CD4-positive, alpha-beta T cell treated with Interleukin-17A for 4 hours (primary cell): ENCODE results near the gene RPA1.

ENCODE experiments used
- DNase-seq: peaks from one replicate; pipeline ENCODE4 v3.0.0-alpha.2; 2020; ENCODE audit warnings: mixed read lengths

The RPA1 gene

DNA sequence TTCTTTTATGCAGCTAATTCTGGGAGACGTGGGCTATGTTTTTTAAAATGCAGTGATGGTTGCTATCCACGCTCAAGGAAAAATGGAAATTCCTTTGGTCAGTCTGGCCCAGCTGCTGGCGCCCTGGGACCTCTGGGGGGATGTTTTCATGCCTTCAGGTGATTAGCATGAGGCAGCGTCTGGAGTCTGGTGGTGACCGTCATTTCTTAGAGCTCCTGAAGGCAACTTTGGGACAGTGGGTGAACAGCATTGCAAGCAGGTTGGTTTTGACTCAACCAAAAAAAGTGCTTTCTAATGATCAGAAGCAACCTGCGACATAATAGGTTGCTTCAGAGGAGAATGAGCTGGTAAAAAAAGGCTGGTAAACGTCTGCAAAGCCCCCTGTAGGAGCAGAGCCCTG is 82.3 kb downstream of the RPA1 start:
- DNase-seq = no peak

DNA sequence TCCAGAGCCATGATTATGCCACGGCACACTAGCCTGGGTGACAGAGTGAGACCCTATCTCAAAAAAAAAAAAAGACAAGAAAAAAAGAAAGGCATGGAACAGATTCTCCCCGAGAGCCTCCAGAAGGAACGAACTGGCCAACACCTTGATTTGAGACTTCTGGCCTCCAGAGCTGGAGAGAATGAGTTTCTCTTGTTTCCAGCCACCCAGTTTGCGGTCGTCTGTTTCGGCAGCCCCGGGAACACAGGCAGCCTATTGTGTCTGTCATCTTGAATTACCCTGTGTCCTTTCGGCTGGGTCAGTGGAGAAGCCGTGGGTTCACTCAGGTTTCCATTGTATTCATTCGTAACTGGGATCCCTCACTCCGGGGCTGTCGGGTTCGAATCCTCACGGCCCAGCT is 83.9 kb downstream of the RPA1 start:
- DNase-seq = no peak

DNA sequence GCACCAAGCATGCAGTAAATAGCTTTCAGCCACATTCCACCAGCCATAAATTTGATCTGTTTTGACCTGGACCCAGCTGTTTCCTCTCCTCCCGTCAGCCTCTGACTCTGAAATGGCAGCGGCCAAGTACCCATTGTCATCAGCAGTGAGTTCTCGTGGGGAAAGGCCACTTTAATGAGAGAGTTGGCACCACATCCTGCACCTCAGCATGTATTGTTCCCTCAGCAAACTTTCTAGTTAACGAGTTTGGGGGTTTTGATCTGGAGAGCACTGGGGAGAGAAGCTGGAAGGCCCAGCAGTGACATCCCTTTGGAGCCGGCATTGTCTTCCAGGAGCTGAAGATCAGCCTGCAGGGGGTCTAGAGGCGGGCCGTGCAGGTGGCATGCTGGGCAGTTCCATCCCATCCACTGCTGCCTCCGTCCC is 84.9 kb downstream of the RPA1 start:
- no peak for DNase-seq

DNA sequence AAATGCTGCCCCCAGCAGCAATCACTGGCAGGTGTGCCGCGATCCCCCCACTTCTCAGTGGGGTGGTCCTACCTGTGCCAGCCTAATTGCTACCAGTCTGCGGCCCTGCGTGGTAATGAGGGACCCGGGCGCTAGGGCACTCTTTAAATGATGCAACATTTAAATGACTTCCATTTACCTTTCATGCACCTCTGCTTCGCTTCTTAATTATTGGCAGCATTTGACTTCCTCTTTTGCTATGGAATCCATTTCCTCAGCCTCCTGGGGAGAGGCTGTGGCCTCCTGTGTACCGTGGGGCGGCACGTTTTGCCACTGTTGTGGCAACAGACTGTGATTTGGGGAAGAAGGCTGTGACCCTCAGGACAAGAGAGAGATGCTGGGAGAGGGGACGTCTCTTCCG is 86.1 kb downstream of the RPA1 start:
- no peak for DNase-seq

DNA sequence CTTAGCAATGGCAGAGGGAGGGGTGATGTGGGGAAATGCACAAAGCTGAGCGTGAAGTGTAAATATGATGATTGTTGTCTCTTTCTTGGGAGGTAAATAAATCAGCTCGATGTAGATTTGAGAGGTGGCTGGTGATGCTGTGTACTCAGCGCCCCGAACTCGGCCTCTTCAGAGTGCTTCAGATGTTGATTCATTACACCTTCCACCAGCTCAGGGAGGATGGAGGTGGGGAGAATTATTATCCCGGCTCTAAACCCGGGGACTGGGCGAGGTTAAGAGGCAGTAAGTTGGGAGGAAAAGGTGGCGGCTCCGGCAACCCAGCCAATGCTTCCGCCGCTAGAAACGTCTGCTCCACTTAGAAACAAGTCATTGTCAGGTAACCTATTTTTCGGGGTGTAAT is 86.5 kb downstream of the RPA1 start:
- no peak for DNase-seq

DNA sequence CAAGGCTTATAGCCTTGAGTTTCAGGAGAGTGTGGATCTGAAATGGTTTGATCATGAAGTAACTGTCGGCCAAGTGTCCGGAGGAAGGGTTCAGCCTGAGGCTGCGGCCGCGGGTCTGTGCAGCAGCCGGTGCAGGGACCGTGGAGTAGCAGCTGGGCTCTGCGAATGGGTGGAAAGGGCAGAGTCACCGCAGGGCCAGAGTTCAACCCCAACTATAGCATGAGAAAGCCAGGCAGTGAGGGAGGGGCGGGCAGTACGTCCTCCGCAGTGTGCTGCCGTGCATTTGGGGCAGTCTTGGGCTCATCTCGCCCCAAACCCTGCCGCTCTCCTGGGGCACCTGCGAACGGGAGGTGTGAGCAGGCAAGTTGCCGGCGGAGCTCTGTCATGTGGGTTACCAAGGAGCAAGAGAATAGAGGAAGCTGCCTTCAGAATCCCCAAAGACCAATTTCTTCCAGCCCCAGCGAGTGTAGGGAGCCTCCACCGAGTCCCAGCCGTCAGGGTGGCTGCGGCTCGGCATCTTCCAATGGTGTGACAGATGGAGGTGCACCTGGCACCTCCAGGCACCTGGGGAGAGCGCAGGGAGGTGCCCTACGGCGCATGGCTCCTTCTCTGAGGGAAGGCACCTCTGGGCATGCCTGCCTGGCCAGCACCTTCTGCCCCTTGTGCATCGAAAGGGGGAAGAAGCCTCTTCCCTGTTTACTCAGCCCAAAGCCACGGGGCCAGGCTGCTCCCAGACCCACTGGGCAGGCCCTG is 87.3 kb downstream of the RPA1 start:
- no peak for DNase-seq

DNA sequence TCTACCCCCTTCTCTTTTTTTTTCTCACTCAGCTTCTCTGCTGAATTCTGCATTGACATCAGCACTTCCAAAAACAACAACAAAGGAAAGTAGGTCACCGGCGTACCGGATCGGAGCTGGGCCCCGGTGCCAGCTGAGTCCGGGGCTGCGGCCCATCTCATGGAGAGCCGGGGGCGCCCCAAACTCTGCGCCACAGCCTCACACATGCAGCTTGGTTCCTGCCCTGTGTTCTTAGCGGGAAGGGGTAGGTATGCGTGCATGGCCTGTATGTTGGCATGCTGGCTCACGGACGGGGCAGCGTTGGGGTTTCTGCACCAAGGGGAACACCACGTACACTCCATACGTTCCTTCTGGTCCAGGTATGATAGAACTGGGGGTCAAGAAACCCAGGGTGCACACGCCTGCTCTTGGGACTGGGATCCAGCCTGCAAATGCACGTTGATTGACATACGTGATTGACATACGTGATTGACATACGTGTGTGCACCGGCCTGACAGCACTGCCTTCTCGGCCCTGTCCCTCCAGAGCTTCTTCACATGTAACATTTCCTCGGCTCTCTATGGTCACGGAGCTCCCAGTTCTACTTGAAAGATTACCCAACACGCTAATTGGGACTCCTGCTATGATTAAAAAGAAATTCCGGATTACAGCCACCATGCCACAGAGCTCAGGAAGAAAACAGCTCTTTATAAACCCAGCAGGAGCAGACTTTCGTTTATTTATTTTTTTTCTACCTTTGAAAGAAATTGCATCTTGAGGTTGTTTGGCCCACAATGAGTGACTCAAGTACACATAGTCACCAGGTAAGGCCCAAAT is 88.7 kb downstream of the RPA1 start:
- DNase-seq = no peak

DNA sequence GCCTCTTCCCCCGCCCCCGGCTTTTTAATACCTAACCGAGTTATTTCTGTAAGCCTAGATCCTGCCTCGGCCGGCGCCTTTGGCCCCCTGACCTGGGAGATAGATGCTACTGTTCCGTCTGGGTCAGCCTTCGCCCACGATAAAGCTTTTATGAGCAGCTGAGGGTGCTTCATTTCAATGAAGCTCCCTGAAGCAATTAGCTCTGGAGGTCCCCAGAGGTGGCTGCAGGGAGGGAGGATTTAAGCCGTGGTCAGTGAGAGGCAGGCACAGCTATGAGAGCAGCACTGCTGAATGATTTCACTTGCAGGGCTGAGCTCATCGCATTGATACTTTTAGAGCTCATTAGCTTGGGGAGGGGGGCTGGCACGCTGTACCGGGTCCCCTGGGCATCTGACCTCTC is 89.4 kb downstream of the RPA1 start:
- no peak for DNase-seq

DNA sequence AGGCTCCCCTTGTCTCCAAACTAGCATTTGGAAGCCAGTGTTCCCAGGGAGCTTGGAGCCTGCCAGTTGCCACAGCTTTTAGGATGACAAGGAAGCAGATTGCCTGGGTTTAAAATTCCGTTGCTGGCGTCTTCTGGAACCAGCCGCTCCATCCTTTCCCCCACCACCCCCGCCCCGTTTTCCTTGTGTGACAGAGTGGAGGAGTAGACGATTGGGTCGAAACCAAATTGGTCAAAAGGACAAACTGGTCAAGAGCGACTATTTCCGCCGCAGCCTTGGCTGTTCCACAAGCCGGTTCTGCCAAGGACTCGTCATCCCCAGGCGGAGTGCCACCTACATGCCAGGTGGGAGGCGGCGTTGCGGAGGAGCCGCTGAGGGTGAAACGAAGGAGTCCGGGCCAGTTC is 91.1 kb downstream of the RPA1 start:
- no peak for DNase-seq

DNA sequence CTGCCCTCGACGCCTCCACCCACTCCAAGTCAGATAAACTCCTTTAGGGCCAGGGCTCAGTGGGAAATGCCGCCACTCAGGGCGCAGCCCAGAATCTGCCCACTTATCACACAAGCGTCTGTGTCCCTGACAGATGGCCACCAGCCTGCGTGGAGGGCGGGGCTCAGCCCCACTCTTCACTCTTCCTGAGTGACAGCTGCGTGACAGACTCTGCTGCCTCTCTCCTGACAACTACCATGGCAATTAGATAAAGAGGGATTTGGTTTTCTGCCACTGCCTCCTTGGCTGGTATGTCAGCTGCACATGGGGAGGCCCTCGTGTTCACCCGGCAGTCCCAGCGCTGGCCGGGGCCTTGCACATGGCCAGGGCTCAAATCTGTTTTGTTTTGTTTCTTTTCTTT is 99.2 kb downstream of the RPA1 start:
- DNase-seq = no peak

DNA sequence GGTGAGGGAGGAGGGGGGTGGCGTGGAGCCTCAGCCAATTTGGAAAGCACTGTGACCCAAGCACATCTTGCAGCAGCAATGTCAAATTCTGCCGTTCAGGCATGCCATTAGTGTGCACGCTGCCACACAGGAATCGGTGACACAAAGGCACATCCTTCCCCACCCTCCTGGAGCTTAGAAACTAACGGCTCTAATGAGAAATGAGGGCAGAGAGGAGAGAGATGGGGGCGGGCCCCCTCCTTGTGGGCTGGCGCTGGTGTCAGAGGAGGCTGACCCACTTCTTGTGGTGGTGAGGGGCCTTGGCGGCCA is 100.5 kb downstream of the RPA1 start:
- no peak for DNase-seq

DNA sequence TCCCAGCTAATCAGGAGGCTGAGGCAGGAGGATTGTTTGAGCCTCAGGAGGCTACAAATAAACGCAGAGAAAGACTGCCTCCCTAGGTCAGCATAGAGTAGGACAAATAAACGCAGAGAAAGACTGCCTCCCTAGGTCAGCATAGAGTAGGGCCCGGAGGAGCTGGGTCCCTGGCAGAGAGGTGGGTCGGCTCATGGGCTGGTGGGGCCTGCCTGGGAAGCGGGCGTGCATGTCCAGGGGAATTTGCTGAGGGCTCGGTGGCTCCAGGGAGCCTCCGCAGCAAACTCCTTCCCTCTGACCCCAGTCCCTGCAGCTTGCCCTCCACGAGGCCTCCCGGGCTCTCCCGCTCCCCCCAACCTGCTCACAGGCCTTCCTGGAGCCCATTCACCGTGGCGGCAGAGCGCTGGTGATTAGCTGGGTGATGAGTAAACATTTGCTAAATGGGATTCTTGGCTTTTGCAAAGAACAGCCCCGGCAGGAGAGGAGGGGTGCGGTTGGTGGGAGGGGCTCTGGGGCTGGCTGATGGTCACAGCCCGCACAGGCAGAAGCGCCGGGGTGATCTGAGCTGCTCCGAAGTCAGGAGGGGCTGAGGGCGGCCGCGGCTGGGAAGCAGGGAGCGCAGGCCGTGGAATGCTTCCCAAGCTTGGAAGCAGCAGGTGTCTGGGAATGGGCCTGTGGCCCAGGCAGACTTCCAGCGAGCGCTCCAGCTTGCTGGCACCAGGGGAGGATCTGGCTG is 102.2 kb downstream of the RPA1 start:
- no peak for DNase-seq

DNA sequence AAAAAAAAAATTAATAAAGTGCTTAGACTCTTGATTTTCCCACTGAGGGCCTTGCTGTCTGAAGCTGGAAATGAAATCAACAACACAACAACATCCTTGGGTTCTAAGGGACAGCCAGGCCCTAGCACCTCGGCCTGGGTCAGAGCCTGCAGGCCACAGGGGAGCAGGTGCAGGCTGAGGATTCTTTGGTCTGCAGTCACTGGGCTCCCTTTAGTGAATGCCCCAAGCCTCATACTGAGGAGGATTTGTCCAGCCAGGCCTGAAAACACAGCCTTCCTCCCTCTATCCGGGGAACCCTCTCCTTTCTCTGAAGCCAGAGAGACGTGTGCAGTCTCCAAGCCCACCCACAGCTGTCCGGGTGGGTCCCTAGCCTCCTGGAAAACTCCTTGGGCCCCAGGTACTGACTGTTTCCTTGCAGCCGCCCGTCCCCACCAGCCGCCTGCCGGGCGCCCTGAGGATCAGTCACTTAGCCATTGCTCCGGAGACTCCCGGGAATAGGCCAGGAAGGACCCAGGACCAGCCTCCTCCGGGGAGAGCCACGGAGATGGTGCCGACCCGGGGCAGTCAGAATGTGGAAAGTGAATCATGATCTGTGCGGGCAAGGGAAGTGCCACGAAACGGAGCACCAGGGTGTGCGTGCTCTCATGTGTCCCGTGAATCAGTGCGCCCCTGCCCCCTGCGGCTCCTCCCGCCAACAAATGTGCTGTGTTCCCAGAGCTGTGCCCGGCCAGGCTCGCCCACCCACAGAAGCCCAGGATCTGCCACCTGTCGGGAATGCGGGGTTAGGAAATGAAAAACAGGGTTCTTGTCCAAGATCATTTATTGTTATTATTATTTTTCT is 104.3 kb downstream of the RPA1 start:
- no peak for DNase-seq

DNA sequence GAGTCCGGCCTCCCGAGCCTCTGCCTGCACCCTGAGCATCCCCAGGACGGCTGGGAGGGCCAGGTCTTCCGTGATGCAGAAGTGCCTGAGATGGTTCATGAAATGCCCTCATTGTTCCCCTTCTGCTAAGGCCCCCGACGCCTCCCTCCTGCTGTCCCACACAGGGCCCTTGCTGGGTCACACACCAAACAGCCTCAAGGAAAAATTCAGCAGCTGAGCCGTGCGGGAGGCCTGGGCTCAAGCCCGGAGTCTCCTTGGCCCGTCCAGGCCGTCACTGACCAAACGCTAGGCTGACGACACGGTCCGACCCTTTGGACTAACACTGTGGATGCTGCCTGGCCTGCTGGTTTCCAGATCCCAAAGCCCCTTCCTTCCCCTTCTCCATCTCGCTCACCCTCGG is 105.1 kb downstream of the RPA1 start:
- DNase-seq = no peak

DNA sequence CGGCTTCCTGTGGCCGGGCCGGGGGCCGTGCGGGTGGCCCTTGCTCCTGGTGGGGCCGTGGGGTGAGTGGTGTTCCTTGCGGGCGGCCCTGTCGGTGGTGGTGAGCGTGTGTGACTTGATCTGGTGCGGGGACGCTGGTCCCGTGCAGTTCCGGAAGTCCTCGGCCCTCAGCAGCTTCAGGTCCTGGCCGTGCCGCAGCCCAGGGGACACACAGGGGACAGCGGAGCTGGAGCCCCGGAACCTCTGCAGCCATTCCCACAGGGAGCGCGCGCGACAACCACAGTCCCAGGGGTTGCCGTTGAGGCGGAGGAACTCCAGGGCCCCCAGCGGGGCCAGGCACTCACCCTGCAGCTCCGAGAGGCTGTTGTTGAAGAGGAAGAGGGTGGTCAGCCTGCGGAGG is 107.0 kb downstream of the RPA1 start:
- no peak for DNase-seq

DNA sequence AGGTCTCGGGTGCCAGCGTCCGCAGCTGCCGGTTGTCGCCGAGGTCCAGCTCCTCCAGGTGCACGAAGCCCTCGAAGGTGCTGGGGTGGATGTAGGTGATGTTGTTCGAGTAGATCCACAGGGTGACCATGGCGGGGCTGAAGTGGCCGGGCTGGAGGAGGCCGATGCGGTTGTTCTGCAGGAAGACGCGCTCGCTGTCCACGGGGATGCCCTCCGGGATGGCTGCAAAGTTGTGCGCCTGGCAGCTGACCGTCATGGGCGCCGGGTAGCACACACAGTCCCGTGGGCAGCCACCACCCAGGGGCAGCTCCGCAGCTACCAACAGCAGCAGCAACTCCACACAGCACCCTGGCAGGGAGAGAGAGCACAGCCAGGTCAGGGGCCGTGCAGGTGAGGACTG is 107.7 kb downstream of the RPA1 start:
- no peak for DNase-seq

DNA sequence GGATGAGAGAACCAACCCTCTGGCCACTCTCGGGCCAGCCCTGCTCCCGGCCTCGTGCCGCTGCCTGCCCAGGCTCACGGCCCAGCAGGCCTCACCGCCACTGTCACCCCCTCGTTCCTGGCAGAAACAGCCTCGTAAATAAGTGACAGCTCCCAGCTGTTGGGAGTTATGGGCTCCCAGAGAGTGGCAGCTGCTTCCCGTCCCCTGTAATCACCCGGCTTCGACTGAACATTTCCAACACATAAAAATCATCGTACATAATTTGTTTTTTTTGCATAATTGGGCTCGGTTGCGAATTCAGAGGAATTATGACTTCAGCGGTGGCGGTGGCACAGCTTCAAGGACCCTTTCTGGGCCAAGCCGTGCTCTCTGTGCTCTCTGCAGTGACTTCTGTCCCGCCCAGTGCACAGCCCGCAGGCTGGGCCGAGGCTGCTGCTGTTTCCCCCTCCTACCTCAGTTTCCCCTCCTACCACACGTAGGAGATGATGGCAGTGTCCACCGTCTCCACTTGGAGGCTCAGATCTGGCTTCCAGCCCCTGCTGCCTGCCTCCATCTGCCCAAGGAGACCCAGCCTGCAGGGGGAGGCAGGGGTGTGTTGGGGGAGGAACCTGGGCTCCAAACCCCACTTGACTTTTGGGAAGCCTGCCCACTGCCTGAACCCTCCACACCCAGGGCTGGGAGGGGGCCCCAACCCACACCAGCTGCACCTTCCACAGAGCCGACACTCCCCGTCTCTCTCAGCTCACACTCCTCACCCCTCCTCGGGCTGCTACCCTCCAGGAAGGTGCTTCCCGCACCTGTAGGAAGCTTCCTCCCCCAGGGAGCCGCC is 110.4 kb downstream of the RPA1 start:
- DNase-seq = no peak

DNA sequence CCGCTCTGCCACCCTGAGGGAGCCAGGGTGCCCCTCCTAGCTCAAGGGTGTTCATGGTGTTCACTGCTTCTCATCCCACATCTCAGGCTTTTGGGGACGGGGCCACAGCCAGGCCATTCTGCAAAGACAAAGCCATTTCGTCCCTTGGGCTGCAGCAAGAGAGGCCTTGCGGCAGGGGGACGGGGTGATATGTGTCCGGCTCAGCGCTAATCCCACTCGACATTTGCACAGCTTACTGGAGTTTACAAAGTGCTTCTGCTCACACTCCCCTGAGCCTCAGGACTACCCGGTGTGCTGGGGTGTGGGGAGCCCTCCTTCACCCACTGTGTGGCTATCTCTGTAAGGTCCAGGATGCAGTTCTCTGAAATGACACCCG is 111.0 kb downstream of the RPA1 start:
- DNase-seq = no peak

DNA sequence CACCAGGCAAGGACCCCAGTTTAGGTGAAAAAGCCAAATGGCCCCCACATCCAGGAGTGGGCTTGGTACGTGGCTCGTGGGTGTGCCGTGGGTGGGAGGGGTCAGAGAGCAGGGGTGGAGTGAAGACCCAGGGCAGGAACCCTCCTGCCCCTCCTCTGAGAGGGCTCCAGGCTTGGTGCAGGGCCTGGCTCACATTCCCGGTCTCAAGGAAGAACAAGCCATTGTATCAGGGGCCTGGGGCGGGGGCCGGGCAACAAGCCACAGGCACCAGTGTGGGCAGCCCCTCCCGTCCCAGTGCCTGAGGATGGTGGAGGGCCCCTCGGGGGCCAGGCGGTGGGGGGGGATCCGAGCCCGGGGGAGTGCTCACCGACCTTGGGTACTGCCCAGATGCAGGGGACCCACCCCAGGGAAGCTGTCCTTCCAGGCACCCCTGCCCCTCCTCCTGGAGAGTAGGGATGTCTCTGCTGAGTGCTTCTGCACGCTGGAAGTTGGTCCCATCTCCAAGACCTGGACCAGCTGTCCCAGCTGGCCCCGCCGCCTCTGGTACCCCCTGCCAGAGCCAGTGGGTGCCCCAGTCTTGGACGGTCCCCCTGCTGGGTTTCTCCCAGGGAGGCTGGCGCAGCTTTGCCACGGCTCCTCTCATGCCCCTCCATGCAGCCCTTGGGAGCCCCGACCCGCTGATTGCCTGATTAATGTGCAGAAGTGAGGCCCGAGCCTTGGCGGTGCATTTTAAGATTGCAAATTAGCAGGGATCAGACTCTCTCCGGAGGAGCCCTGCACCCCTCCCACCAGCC is 111.7 kb downstream of the RPA1 start:
- DNase-seq = no peak

DNA sequence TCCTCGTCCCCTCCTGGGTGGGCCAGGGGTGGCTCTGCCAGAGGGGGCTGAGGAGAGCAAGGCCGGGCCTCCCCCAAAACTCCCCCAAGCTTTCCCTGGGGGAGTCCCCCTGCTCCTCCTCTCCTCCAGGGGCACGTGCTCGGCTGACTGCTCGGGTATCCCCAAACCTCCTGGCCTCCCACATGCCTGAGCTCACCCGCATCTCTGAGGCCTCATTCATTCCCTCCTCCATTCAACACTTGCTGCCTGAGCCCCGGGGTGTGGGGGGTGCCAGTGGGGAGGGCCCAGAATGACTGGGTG is 112.2 kb downstream of the RPA1 start:
- DNase-seq = no peak

DNA sequence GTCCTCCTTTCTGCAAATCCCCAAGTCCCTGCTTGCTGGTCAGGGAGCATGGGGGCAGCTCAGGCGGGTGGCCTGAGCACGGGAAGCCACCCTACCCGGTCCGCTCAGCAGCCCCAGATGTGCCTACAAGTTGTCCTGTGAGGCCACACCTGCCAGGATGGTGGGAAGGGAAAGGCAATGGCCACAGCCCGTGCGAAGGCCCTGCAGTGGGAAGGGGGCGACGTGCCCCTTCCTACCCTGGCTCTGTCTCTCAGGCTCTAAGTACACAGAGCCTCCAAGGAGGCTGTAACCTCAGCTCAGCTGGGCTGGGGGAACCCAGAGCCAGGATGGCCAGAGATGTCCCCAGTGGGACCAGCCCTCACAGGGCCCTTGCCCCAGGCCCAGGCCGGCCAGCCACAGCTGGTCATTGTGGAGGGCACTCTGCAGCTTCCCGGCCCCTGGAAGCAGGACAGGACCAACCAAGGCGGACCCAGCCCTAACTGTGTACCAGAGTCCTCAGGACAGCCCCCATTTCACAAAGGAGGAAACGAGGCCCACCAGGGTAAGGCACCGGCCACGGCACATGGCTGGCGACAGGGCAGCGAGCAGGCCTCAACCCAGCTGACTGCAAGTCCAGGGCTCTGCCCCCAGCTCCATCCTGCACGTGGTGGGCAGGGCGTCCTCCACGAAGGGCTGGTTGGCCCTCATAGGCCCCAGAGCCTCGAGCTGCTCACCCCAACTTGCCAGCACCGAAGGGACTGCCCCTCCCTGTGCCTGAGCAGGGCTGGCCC is 113.0 kb downstream of the RPA1 start:
- no peak for DNase-seq
